ENCODE results near the gene SLC16A7.
A peak's percentile ranks its signal among the peaks of the same experiment; 100 is the strongest.

Gene SLC16A7

GRCh38 chr12:59643550-59643949 is 47.7 kb downstream of the SLC16A7 start:
- H3K36me3 Mint-ChIP-seq (ENCODE audit: low read depth) = no peaks in the 10 kb centered on the region
- H3K4me1 Mint-ChIP-seq = no peaks in the 10 kb centered on the region
- DNase-seq = no peak
- H3K27ac Mint-ChIP-seq = no peak overlapping the region
- H3K27me3 Mint-ChIP-seq (ENCODE audit: low read depth, poor library complexity) = no peaks in the 10 kb centered on the region
- no peak overlapping the region for H3K4me3 Mint-ChIP-seq
- TF ChIP-seq CTCF (IDR thresholded peaks at IDR 0.05) = no peak
- no peaks in the 10 kb centered on the region for H3K9me3 Mint-ChIP-seq

GRCh38 chr12:59645242-59645641 is 49.4 kb downstream of the SLC16A7 start:
- H3K27ac Mint-ChIP-seq = no peak overlapping the region
- no peaks in the 10 kb centered on the region for H3K9me3 Mint-ChIP-seq
- no peak for DNase-seq
- H3K4me3 Mint-ChIP-seq = no peak overlapping the region
- no peaks in the 10 kb centered on the region for H3K36me3 Mint-ChIP-seq (ENCODE audit: low read depth)
- no peak for TF ChIP-seq CTCF (IDR thresholded peaks at IDR 0.05)
- no peaks in the 10 kb centered on the region for H3K4me1 Mint-ChIP-seq
- H3K27me3 Mint-ChIP-seq (ENCODE audit: low read depth, poor library complexity) = no peaks in the 10 kb centered on the region

GRCh38 chr12:59646636-59647035 is 50.8 kb downstream of the SLC16A7 start:
- no peak for DNase-seq
- no peak overlapping the region for H3K4me3 Mint-ChIP-seq
- no peaks in the 10 kb centered on the region for H3K9me3 Mint-ChIP-seq
- no peaks in the 10 kb centered on the region for H3K4me1 Mint-ChIP-seq
- H3K27ac Mint-ChIP-seq = no peak overlapping the region
- TF ChIP-seq CTCF (IDR thresholded peaks at IDR 0.05) = no peak
- H3K36me3 Mint-ChIP-seq (ENCODE audit: low read depth) = no peaks in the 10 kb centered on the region
- H3K27me3 Mint-ChIP-seq (ENCODE audit: low read depth, poor library complexity) = no peaks in the 10 kb centered on the region

- no peak for TF ChIP-seq CTCF (IDR thresholded peaks at IDR 0.05)
- no peaks in the 10 kb centered on the region for H3K27me3 Mint-ChIP-seq (ENCODE audit: low read depth, poor library complexity)
- no peak overlapping the region for H3K27ac Mint-ChIP-seq
Observed at GRCh38 chr12:59649203-59649602, 53.4 kb downstream of the SLC16A7 start.

GRCh38 chr12:59650588-59651228 is 54.9 kb downstream of the SLC16A7 start:
- Mint-ChIP-seq H3K9me3 (no peaks in the 10 kb centered on the region), H3K4me1 (no peaks in the 10 kb centered on the region), H3K4me3 (no peak overlapping the region), H3K27ac (peak overlapping the region; percentile 26), H3K36me3 (ENCODE audit: low read depth) (no peaks in the 10 kb centered on the region), H3K27me3 (ENCODE audit: low read depth, poor library complexity) (no peaks in the 10 kb centered on the region)
- DNase-seq = no peak
- TF ChIP-seq CTCF (IDR thresholded peaks at IDR 0.05) = no peak

More at GRCh38 chr12:59649203-59649602, 53.4 kb downstream of the SLC16A7 start:
- no peak for DNase-seq
- Mint-ChIP-seq H3K36me3 (ENCODE audit: low read depth) (no peaks in the 10 kb centered on the region), H3K9me3 (no peaks in the 10 kb centered on the region), H3K4me1 (no peaks in the 10 kb centered on the region), H3K4me3 (no peak overlapping the region)

- H3K27ac Mint-ChIP-seq = no peak overlapping the region
- no peak for DNase-seq
- H3K27me3 Mint-ChIP-seq (ENCODE audit: low read depth, poor library complexity) = no peaks in the 10 kb centered on the region
- no peaks in the 10 kb centered on the region for H3K9me3 Mint-ChIP-seq
- no peaks in the 10 kb centered on the region for H3K36me3 Mint-ChIP-seq (ENCODE audit: low read depth)
- no peaks in the 10 kb centered on the region for H3K4me1 Mint-ChIP-seq
- TF ChIP-seq CTCF (IDR thresholded peaks at IDR 0.05) = no peak
- no peak overlapping the region for H3K4me3 Mint-ChIP-seq
Observed at GRCh38 chr12:59651229-59651920, 55.5 kb downstream of the SLC16A7 start.
